Hematopoietic multipotent progenitor cell treated with erythropoietin and hydrocortisone succinate and interleukin-3 and kit ligand, for 6 days (in vitro differentiated cells): ENCODE data around the gene STARD9.
"Not testable (repeated sequence)": the region's sequence is repeated elsewhere in the genome, so short reads cannot be mapped to it uniquely, and the experiment has no call there.

Experiments
- DNase-seq: peaks from one replicate; pipeline ENCODE4 v3.0.0-alpha.2; 2015

Gene STARD9

DNA sequence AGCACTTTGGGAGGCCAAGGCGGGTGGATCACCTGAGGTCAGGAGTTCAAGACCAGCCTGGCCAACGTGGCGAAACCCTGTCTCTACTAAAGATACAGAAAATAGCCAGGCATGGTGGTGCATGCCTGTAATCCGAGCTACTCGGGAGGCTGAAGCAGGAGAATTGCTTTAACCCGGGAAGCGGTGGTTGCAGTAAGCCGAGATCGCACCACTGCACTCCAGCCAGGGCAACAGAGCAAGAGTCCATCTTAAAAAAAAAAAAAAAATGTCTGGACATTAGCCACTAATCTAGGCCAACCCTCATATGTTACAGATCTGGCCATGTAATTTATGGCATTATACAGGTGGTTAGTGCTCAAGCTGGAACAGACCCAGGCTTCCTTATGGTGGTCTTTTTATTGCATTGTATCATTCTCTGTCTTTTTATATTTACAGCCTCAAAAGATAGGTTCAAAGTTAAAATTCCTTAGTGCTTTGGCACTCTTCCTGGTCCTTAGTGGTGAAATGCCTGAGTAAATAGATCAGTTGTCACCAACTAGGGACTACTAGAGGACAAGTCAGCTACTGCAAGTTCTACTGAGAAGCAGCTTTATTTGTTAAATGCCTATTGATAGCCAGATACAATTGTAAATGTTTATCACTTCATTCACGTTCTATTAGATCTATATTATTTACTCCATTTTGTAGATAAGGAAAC is 16.0 kb downstream of the STARD9 start:
- peak; percentile 68 for DNase-seq

DNA sequence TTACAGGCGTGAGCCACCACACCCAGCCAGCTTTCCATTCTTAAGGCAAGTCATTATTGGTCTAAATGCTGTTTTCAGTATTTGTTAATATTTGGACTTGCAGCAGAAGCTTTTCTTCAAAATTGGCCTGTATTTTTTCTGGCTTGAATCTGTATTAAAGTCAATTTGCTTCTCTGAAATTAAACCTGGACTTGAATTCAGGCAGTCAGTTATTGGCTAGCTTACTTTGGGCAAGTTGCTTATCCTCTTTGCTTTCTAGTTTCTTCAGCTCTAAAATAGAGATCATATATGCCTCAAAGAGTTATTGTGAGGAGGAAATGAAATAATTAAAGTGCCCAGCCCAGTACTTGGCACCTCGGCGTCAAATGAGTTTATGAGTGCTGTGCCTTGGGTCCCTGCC is 17.3 kb downstream of the STARD9 start:
- no peak for DNase-seq

DNA sequence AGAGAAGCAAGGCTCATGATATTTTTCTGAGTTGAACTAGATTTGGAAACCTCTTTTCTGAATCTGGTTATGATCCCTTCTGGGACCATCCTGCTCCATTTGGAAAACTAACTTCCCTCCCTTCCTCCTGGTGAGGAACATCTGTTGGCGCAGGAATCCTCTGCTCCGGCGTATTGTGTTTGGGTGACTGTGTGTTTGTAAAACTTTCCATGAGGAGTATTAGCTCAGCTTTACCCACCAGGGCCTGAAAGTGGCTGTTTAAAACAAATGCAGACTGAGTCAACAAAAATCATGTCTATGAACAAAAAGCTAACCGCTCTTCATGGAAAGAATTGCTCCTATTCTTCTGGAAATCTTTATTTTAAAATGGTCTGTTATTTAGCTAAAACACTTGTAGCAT is 17.7 kb downstream of the STARD9 start:
- no peak for DNase-seq

DNA sequence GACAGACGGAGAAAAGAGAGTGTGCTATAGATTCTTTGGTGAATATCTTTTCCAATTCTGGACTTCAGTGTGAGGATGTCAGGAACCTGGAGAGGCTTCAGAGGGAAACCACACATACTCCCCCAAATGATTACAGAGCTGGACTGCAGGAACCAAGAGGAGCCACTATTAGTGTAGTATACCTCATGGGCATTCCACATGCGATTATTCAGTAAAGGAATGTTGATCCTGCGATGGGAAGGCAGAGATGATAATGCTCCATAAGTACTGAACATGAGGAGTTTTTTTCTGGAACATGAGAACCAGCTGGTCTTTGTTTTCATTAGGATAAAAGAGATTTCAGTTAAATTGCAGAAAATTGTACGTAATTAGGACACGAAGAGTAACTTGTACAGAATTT is 18.7 kb downstream of the STARD9 start:
- no peak for DNase-seq

DNA sequence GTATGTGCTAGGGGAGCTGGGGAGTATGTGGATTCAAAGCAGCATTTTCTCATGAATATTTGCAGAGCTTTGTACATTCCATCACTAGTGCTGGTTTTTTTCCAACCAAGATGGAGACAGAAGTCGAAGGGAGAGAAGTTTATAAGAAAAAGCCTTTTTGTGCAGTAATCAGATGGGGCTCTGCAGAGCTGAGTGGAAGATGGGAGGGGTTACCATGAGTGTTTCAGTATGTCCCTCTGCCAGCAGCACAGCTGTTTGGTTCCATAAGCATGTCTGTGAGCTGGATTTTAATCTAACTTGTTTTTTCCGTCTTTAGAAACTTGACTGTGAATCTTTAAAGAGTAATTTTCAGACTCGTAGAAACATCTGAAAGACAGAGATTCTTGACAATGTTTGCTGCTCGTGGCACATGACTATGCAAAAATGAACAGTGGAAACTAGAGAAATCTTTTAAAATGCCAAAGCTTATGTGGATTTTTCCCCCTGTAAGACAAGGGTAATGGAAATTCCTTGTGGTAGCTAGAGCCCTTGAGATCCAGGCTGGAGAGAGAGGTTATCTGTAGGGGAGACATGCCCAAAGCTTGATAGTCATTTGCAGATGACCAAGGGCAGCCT is 20.3 kb downstream of the STARD9 start:
- no peak for DNase-seq

DNA sequence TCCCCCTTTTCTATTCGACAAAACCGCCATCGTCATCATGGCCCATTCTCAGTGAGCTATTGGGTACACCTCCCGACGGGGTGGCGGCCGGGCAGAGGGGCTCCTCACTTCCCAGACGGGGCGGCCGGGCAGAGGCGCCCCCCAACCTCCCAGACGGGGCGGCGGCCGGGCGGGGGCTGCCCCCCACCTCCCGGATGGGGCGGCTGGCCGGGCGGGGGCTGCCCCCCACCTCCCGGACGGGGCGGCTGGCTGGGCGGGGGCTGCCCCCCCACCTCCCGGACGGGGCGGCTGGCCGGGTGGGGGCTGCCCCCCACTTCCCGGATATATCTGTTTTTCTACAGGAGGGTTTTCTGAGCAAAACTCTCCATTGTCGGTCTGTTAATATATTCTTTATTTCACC is 25.9 kb downstream of the STARD9 start:
- not testable (repeated sequence) for DNase-seq

DNA sequence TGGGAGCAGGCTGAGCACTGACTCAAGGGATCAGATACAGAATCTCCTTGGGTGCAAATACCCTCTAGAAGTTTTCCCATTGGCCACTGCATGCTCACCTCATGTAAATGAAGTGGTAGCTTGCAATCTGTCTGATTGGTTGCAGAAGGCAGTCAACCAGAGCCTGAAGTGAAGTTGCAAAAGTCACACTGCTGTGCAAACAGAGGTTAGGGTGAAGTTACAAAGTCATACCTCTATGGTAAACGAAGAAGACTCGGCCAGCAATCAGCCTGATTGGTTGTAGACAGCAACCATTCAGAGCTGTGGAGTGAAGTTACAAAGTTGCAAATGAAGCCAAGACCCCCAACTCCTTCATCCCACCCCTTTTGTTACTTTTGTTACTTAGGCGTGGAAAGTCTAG is 27.1 kb downstream of the STARD9 start:
- no peak for DNase-seq

DNA sequence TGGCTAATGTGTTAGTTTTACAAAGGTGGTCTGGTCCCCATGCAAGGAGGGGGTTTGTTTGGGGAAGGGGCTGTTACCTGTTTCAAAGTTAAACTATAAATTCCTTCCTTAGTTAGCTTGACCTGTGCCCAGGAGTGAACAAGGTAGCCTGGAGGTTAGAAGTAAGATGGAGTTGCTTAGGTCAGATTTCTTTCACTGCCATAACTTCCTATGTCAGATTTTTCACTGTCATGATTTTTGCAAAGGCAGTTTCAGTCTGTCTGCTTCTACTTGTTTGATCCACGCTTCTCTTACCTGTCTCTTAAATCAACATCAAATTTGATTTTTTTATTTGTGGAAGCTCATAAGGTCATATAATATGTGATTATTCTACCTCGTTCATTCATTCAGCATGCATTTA is 28.6 kb downstream of the STARD9 start:
- no peak for DNase-seq

DNA sequence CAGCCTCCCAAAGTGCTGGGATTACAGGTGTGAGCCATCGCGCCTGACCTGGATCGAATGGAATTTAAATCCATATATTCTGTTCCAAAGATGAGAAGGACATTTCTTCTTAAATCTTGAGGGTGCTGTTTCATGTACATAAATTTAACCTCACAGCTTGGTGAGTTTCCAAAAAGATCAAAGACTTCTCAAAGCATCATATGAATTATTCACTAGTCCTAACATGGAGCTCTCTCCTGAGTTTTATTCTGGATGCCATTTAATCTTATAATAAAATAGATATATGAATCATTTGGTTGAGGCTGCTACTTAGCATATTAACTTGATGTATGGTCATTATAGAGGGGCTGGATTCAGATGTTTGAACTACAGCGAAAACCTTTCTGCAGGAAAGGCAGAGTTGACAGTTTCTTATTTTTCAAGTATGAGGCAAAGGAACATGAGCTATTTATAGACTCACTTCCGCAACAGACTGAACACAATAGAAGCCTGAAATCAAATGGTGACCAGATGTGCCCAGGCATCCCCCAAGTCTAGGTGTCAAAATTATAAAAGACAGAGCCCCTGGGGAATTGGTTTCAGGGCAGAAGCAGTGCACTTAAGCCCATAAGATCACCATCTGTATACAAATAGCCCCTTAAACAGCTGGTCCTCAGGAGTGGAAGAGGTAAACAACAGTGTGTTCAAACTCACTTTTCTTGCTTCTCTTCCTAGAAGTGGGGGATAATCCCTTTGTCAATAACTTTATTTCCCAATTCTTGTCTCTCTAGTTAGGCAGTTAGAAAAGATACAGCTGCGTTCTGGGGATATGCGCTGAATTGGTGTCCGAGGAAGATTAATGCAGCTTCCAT is 29.7 kb downstream of the STARD9 start:
- DNase-seq = peak; percentile 56

DNA sequence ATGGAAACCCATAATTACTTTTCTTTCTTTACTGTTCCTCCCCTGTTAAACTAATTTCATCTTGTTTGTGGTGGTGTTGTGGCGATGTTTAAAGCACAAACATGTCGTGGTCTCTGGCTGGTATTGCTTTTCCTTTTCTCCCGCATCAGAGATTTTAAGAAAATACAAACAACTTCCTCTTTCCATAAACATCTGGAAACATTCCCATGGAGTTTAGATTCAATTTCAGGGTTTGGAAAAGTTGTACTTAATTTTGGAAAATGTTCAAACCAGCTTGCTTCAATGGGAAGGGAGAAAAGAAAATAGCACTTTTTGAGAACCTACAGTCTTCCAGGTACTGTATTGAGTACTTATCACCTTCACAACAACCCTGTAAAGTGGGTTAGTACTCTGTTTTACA is 30.4 kb downstream of the STARD9 start:
- DNase-seq = no peak

DNA sequence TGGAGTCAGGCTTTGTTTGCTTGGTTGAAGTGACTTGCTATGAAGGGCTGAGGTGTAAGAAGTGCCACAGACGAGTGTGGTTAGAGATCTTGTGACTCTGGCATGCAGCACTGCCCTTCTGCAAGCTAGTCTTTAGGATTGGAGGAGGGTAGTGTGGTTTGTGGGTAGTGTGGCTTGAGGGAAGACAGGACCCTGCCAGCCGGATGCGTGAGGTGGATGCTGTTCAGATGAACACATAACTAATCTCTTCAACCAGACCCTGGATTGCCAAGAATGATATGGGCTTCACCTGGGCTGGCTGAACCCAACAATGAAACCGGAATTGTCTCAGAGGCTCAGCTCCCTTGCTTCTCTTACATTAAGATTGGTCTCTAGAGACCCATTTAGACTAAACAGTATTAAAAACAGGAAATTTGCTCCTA is 32.7 kb downstream of the STARD9 start:
- DNase-seq = peak; percentile 97

DNA sequence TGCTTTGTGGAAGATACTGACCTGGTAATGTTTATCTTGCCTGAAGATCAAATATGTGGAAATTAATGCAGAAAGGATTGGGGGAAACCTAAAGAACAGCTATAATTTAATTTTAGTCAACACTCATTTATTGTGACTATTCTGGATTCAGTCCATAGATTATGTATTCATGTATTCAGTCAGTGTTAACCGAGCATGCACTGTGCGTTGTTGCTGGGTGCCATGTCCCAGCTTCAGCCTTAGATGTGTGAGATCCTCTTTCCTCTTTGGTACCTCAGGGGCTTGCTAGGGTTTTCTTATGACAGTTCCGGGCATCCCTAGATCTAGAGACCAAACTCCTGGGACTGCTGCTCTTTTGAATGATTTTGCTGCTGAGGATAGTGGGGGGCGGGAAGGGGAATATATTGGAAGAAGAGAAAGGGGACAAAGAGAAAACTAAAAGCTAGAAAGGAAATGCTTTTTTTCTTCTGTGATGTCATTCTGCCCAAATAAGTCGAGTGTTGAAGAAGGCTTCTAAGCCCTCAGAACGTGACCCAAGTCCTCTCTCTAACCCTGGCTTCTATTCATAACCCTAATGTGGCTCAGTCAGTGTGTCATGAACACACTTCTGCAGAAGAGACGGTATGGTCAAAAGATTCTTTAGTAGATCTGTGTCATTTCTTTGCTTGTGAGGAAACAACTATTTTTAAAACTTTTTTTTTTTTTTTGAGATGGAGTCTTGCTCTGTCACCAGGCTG is 33.5 kb downstream of the STARD9 start:
- peak; percentile 29 for DNase-seq

DNA sequence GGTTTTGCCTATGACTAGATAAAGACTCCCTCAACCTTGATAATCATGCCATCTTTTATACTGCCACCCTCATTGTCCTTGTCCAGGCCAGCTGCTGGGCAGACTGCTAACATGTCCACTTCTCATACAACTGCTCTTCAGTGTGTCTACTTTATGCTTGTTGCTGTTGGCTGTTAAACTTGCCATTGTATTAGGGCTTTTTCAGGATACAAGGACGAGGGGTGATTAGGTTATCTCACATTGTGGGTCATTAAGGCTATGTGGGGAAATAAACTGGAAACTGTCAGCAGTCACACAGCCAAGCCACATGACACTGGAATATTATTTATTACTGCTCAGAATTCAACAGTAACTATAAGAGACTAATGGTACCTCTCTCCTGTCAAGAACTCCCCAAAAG is 36.1 kb downstream of the STARD9 start:
- DNase-seq = peak; percentile 28

DNA sequence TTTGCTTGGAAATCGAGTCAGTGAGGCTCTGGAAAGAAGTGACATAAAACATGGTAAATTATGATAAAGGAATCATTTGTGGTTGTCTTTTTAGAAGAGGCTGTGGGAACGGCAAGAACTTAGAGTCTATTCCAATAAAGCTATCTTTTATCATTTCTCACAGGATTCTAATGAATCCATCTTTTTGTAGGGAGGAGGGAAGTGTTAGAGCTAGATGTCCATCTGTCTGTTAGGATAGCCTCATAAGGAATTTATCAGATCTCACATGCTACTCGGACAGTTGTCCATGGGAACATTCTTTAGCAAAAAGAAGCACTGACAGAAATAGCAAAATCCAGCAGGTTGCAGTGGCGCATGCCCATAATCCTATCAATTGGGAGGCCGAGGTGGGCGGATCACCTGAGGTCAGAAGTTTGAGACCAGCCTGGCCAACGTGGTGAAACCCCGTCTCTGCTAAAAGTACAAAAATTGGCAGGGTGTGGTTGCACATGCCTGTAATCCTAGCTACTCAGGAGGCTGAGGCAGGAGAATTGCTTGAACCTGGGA is 37.0 kb downstream of the STARD9 start:
- DNase-seq = peak; percentile 19

DNA sequence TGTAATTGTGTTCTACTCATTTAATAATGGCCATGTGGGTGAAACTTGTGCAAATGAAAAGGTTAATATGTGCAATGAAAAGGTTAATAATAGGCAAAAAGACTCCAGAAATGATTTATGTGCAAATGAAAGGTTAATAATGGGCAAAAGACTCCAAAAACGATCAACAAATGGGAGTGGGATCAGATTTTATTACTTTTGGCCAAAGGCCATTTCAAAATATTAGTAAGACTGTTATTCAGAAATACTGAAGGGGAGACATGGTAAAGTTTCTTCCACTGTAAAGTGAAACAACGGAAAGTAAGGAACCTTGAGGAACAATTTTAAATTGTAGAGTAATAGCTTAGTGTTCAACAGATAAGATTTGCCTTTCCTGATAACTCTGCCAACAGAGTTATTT is 40.7 kb downstream of the STARD9 start:
- no peak for DNase-seq

DNA sequence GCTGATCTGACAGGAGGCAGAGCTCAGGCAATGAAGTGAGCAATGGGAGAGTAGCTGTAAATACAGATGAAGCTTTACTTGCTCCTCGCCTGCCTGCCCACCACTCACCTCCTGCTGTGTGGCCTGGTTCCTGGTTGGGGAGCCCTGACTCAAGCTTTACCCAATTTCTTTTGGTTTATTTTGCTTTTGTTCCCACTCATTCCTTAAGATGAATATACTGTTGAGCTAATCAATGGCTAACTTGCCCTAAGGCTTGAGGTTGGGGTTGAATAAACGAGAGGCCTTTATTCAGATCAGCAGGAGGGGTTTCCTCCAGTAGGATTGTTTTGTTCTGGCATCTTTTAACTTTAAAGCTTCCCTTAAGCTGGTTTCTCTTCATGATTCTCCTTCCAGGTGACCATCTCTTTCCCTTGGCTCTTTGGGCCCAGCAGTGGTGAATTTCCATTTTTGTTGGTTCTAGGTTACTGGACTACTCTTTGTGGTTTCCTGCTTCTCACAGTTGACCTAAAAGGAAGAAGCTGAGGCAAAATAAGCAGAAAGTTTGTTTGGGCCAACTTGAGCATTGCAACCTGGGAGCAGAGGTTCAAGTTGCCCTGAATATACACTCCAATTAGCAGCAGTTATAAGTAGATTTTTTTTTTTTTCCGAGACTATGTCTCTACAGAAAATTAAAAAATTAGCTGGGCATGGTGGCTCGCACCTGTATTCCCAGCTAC is 44.4 kb downstream of the STARD9 start:
- no peak for DNase-seq

DNA sequence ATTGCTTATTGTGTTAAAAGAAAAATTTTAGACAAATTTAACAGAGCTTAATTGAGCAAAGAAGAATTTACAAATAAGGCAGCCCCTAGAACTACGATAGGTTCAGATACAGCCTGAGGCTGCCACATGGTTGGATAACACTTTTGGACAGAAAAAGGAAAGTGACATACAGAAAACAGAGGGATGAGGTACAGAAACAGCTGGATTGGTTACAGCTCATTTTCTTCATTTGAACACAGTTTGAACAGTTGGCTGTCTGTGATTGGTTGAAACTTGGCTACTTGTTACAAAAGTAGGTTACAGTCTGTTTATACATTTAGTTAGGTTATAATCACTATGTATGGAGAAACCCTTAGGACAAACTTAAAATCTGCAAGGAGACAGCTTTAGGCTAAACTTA is 46.0 kb downstream of the STARD9 start:
- no peak for DNase-seq

DNA sequence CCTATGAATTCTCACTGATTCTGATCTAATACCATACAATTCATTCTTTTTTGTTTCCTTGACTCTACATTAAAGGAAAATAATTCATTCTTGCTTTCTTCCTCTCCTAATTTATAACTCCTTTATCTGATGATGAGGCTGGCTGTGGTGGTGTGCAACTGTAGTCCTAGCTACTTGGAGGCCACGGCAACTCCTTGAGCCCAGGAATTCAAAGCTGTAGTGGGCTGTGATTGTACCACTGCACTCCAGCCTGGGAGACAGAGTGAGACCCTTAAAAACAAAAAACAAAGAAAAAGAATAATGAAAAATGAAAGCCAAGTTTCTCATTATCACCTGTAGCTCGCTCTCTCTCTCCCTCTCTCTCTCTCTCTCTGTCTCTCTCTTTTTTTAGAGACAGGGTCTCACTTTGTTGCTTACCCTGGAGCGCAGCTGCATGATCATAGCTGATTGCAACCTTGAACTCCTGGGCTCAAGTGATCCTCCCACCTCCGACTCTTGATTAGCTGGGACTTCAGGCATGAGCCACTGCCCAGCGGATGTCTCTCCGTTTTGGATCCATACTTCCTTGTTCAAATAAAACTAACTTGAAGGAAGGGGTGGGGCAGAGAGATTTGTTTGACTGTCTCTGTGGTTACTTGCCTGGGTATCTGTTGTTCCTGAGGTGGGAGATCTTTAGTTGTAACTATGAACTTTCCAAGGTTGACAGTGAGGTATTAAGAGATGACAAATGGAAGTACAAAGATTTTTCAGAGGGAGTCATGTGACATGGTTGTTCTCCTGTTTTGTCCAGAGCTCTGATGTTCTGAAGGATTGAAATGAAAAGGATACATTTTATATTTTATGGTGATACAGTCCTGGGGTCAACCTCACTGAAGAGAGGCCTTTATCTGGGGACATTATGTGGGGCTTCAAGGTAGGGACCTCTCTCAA is 46.9 kb downstream of the STARD9 start:
- no peak for DNase-seq

DNA sequence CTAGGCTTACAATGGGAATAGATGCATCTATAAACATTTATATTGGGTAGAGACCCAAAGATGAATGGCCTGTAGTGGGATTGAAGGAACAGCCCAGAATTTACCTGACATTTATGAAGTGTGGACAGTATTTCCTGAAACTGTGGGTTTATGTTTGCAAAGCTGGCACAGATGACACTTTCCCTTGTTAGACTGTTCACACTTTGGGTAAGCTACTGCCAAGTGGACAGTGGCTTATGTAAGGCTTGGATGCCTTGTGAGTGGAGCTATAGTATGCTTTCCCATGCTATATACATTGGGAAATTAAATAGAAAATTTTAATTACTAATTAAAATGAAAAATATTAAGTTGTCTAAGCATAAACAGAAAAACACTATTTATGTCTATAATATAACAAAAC is 48.5 kb downstream of the STARD9 start:
- no peak for DNase-seq

DNA sequence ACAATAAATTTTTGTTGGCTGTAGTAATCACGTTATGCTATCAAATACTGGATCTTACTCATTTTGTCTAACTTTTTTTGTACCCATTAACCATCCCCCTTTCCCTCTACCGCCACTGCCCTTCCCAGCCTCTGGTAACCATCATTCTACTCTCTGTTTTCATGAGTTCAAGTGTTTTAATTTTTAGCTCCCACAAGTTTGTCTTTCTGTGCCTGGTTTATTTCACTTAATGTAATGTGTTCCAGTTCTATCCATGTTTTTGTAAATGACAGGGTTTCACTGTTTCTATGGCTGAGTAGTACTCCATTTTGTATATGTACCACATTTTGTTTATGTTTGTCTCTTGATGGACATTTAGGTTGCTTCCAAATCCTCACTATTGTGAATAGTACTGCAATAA is 52.1 kb downstream of the STARD9 start:
- DNase-seq = no peak

DNA sequence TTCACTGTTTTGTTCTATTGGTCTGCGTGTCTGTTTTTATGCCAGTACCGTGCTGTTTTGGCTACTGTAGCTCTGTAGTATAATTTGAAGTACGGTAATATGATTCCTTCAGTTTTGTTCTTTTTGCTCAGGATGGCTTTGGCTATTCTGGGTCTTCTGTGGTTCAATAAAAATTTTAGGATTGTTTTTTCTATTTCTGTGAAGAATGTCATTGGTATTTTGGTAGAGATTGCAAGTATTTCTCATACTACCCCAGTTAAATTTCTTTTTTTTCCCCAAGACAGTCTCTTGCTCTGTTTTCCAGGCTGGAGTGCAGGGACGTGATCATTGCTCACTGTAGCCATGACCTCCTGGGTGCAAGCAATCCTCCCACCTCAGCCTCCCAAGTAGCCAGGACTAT is 53.4 kb downstream of the STARD9 start:
- DNase-seq = no peak
